K562 (cell line): ENCODE measurements around the gene KLRK1. TPM values are rescaled to one million over a fixed set of nuclear protein-coding genes. Genes with fewer than 3 reads are reported as not detected.
"Not testable (repeated sequence)": the region's sequence is repeated elsewhere in the genome, so short reads cannot be mapped to it uniquely, and the experiment has no call there.

Source experiments
- ATAC-seq: fragments of 200-7000 bp; cut with Tn5 transposase; 3 replicates; pipeline ENCODE4 v1.9.1; 2020; ENCODE audit warnings: moderate library complexity
- BruUV-seq: library from RNA; stranded (reverse); fragments of 400-500 nt; replicated peaks from 2 replicates; lab custom pipeline; 2021; lab: Mats Ljungman, UMichigan
- CTCF ChIA-PET: fragments of 300-600 bp; formaldehyde crosslinking; extraction: SDS; loops from one replicate; lab custom pipeline; 2021; ENCODE audit warnings: low intra/inter-chr PET ratio; lab: Yijun Ruan, JAX
- POLR2A ChIA-PET: fragments of 300-600, 350-650 bp; sonication (Branson Sonifier 250); formaldehyde crosslinking; extraction: SDS; loops from one replicate; lab custom pipeline; 2021; ENCODE audit warnings: antibody characterized with exemption, inconsistent platforms; lab: Yijun Ruan, JAX
- DNase-seq, 4 experiments: peaks; one replicate each; pipeline versions ENCODE4 v3.0.0 to v3.0.0-alpha.2; 2011 to 2018; ENCODE audit warnings: low spot score in 3 of 4, mixed read lengths in 3 of 4; ENCODE audit errors: extremely low read depth in 1 of 4
- FAIRE-seq: peaks from 2 replicates; lab custom pipeline; 2011; peaks lifted over from hg19 to GRCh38; lab: Jason Lieb, UNC
- H2AFZ ChIP-seq: 2 replicates; pipeline ENCODE4 v1.6.0; 2011; ENCODE audit warnings: low read depth, low read length, control low read depth, inconsistent platforms
- H3K27ac ChIP-seq: fragments of 200-600 bp; 3 replicates; pipeline ENCODE4 v1.8.0; 2011; ENCODE audit warnings: low read depth, mild to moderate bottlenecking, control low read depth, inconsistent platforms, low read length, moderate library complexity, mixed read lengths; ENCODE audit errors: extremely low read depth
- H3K27me3 ChIP-seq, 2 experiments: fragments of 300-600 bp in 1 of 2; 2 replicates in 1 of 2; 3 replicates in 1 of 2; pipeline versions ENCODE4 v1.6.0 to v1.8.0; 2011; ENCODE audit warnings: inconsistent platforms in 2 of 2, low read length in 2 of 2, mild to moderate bottlenecking in 1 of 2, mixed read lengths in 1 of 2, moderate library complexity in 1 of 2; ENCODE audit not compliant: control insufficient read depth in 2 of 2, insufficient read depth in 2 of 2
- H3K36me3 ChIP-seq: fragments of 300-600 bp; 3 replicates; pipeline ENCODE4 v1.8.0; 2011; ENCODE audit warnings: mild to moderate bottlenecking, low read length, inconsistent platforms; ENCODE audit not compliant: control insufficient read depth, insufficient read depth
- H3K4me1 ChIP-seq, 2 experiments: fragments of 200-600 bp in 1 of 2; replicated peaks in 1 of 2; 2 replicates in 1 of 2; 3 replicates in 1 of 2; pipeline versions ENCODE4 v1.5.1 to v1.8.0; 2011; ENCODE audit warnings: inconsistent platforms in 2 of 2, low read length in 2 of 2, mild to moderate bottlenecking in 1 of 2, mixed read lengths in 1 of 2, moderate library complexity in 1 of 2; ENCODE audit not compliant: control insufficient read depth in 2 of 2, insufficient read depth in 2 of 2
- H3K4me2 ChIP-seq: 2 replicates; pipeline ENCODE4 v1.6.1; 2011; ENCODE audit warnings: low read length, control low read depth, inconsistent platforms, mixed read lengths; ENCODE audit not compliant: insufficient read depth
- H3K4me3 ChIP-seq: fragments of 200-600 bp; sonication (generic), shearing (Covaris generic); 2 replicates; pipeline ENCODE4 v1.5.1; 2016; ENCODE audit warnings: control low read depth, inconsistent platforms
- H3K79me2 ChIP-seq: fragments of 200-600 bp; 3 replicates; pipeline ENCODE4 v1.8.0; 2011; ENCODE audit warnings: low read length, inconsistent platforms; ENCODE audit not compliant: control insufficient read depth, insufficient read depth
- H3K9ac ChIP-seq, 2 experiments: 2 replicates each; pipeline versions ENCODE4 v1.6.0 to v1.6.1; 2011; ENCODE audit warnings: low read depth in 2 of 2, low read length in 2 of 2, control low read depth in 1 of 2, inconsistent platforms in 1 of 2, mild to moderate bottlenecking in 1 of 2, mixed read lengths in 1 of 2; ENCODE audit not compliant: insufficient read depth in 1 of 2
- H3K9me1 ChIP-seq: one replicate; pipeline ENCODE4 v1.6.0; 2011; ENCODE audit warnings: inconsistent platforms, mild to moderate bottlenecking, low read length, moderate library complexity; ENCODE audit not compliant: control insufficient read depth, insufficient read depth
- H3K9me3 ChIP-seq: replicated peaks from 2 replicates; pipeline ENCODE4 v1.5.1; 2011; ENCODE audit warnings: low read depth, low read length, inconsistent platforms; ENCODE audit not compliant: control insufficient read depth, insufficient read depth
- H4K20me1 ChIP-seq: replicated peaks from 2 replicates; pipeline ENCODE4 v1.6.1; 2011; ENCODE audit warnings: low read length, inconsistent platforms, mixed read lengths; ENCODE audit not compliant: control insufficient read depth, insufficient read depth
- PBX2 ChIP-seq, 2 experiments: IDR thresholded peaks in 1 of 2; conservative IDR thresholded peaks in 1 of 2; 2 replicates each; pipeline ENCODE4 v1.6.1; 2016; ENCODE audit warnings: low read depth in 2 of 2, mild to moderate bottlenecking in 1 of 2, missing compliant biosample characterization in 1 of 2, missing genetic modification characterization in 1 of 2, moderate library complexity in 1 of 2
- ZNF280B ChIP-seq: fragments of 250-450 bp; sonication (Bioruptor Pico); IDR thresholded peaks from 2 replicates; pipeline ENCODE4 v1.5.1; 2021; ENCODE audit warnings: mild to moderate bottlenecking
- WGBS: fragments of 100-300 bp; shearing (Covaris generic); methylation state at CpG from one replicate; pipeline ENCODE4 v1.1.6; 2016; ENCODE audit warnings: low coverage, mixed read lengths; ENCODE audit not compliant: insufficient coverage; ENCODE audit errors: missing lambda C conversion rate; 5-methylcytosine and 5-hydroxymethylcytosine counted together
- in situ Hi-C: fragments of 300-500 bp; cut with MboI; formaldehyde crosslinking; loops from 4 replicates; pipeline ENCODE4 v1.15.0; 2018; ENCODE audit warnings: inconsistent platforms, mixed read lengths
- intact Hi-C: fragments of 100-400 bp; cut with micrococcal nuclease; formaldehyde crosslinking; loops from 2 replicates; pipeline ENCODE4 v1.14.2; 2022
- polyA plus RNA-seq, 8 experiments: library from polyadenylated mRNA; depleted of rRNA in 4 of 8; stranded (reverse) in 5 of 8; unstranded in 3 of 8; fragments of >200 nt; fragmentation: Nextera tagmentation in 2 of 8; fragmentation: Illumina TruSeq in 1 of 8; extraction: Ambion mirVana in 2 of 8; extraction: Trizol in 1 of 8; gene quantifications; 2 replicates each; pipeline versions ENCODE4 v1.2.1 to v1.2.3, GENCODE V29; 2011 to 2014; ENCODE audit warnings: inconsistent platforms in 1 of 8, missing spikeins in 1 of 8
- total RNA-seq, 7 experiments: library from RNA; depleted of rRNA in 6 of 7; stranded (reverse); fragments of >200 nt in 6 of 7; fragmentation: Illumina TruSeq in 2 of 7; extraction: Trizol in 2 of 7; gene quantifications; 2 replicates each; pipeline versions ENCODE4 v1.2.1 to v1.2.3, GENCODE V29; 2011 to 2021; ENCODE audit warnings: low replicate concordance in 1 of 7

Gene KLRK1
- total and polyA plus RNA-seq, 9 of the 15 experiments (the other 6 are each of a cell fraction or from before 2014, with no cell fraction given) = 0.03 to 0.09 (median 0.06) TPM; not detected in 3

- no peak overlapping the region for H3K4me3 ChIP-seq
- no peak overlapping the region for H3K9ac ChIP-seq
- DNase-seq (no peak), FAIRE-seq (no peak), ATAC-seq (peak; percentile 77)
- ChIA-PET CTCF (no interaction called here), POLR2A (no interaction called here)
- H3K27me3 ChIP-seq = no peaks in the 10 kb centered on the region
- BruUV-seq = no TSS peak
- H3K36me3 ChIP-seq = no peaks in the 10 kb centered on the region; the same call in 1 of the 3 replicates
- no peak for TF ChIP-seq ZNF280B
- intact Hi-C loops (no loop called here), in situ Hi-C loops (no loop called here)
- no peak overlapping the region; the same call in 2 of the 3 replicates for H3K27ac ChIP-seq
- H4K20me1 ChIP-seq = no peaks in the 10 kb centered on the region
- no peak overlapping the region for H3K4me2 ChIP-seq
- peaks cover 4 to 10% of the 10 kb centered on the region in 2 experiments; a peak in 3 of 5 replicates for H3K4me1 ChIP-seq
- no peaks in the 10 kb centered on the region for H3K9me1 ChIP-seq
- H3K9me3 ChIP-seq = peaks cover 3% of the 10 kb centered on the region
- 33% methylated on average over 1 of the region's 1 CpG for WGBS
- peak overlapping the region; percentile 56 for H2AFZ ChIP-seq
- no peaks in the 10 kb centered on the region for H3K79me2 ChIP-seq
Observed at GRCh38 chr12:10372559-10372958, 17.3 kb downstream of the KLRK1 start.

GRCh38 chr12:10371893-10372535 lies 17.8 kb downstream of the KLRK1 start:
- H3K27ac ChIP-seq; TF ChIP-seq PBX2 (CRISPR knock-in tag; IDR thresholded peaks at IDR 0.05; ENCODE audit: low read depth): not testable (repeated sequence)
- 0 out of 2 replicates have a peak, but pooled peaks have one; percentile 21 for TF ChIP-seq PBX2 (tag; conservative IDR thresholded peaks at IDR 0.05; ENCODE audit: low read depth)

More at GRCh38 chr12:10371893-10372535, 17.8 kb downstream of the KLRK1 start:
- BruUV-seq, ATAC-seq, POLR2A ChIA-PET, H3K27me3 ChIP-seq, H3K4me1 ChIP-seq, FAIRE-seq, H3K9me1 ChIP-seq, H3K79me2 ChIP-seq, H3K4me3 ChIP-seq, H3K9me3 ChIP-seq, H3K4me2 ChIP-seq, in situ Hi-C loops, DNase-seq, CTCF ChIA-PET, intact Hi-C loops, H3K36me3 ChIP-seq, H3K9ac ChIP-seq, H4K20me1 ChIP-seq: not testable (repeated sequence)
- H2AFZ ChIP-seq = peak overlapping the region; percentile 56; the same call in 1 of the 2 replicates
- WGBS = 50% methylated on average over 6 of the region's 6 CpGs
